OCI-LY7 (cell line): ENCODE measurements around the gene ZFP36.

ENCODE experiments used
- EZH2phosphoT487 ChIP-seq: fragments of 200-600 bp; sonication (generic); IDR thresholded peaks from 2 replicates; pipeline ENCODE4 v1.6.1; 2018; ENCODE audit warnings: low read depth, borderline replicate concordance, mild to moderate bottlenecking, mixed run types, antibody characterized with exemption, low read length, moderate library complexity, mixed read lengths
- TF ChIP-seq, protein P1 (sequence below): fragments of 200-600 bp; sonication (generic); conservative IDR thresholded peaks from 2 replicates; pipeline ENCODE4 v1.5.1; 2014; ENCODE audit warnings: mild to moderate bottlenecking, antibody characterized with exemption, low read length, moderate library complexity, mixed read lengths

DNA sequence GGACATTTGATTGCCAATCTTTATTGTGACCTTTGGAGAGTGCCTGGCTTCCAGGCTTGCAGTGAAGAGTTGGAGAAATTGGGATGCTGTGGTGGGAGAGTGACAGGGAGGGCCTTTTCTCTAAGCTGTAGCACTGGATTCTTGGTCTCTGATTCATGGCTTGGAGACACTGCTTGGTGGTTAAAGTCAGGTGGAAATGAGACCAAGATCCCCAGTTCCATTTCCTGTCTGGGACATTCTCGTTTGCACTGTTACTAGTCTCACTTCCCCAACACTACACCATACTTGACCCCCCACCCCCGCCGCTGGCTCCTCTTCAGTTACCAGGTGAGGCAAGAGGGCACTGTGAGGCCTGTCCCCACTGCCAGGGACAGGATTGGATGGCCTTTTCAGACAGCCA lies 41.6 kb downstream of the ZFP36 start:
- TF ChIP-seq, protein P1, sequence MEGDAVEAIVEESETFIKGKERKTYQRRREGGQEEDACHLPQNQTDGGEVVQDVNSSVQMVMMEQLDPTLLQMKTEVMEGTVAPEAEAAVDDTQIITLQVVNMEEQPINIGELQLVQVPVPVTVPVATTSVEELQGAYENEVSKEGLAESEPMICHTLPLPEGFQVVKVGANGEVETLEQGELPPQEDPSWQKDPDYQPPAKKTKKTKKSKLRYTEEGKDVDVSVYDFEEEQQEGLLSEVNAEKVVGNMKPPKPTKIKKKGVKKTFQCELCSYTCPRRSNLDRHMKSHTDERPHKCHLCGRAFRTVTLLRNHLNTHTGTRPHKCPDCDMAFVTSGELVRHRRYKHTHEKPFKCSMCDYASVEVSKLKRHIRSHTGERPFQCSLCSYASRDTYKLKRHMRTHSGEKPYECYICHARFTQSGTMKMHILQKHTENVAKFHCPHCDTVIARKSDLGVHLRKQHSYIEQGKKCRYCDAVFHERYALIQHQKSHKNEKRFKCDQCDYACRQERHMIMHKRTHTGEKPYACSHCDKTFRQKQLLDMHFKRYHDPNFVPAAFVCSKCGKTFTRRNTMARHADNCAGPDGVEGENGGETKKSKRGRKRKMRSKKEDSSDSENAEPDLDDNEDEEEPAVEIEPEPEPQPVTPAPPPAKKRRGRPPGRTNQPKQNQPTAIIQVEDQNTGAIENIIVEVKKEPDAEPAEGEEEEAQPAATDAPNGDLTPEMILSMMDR = no peak
- TF ChIP-seq EZH2phosphoT487 = no peak
